Stimulated activated CD8-positive, alpha-beta memory T cell treated with anti-CD3 and anti-CD28 coated beads, Interleukin-15, amount 100 ng/mL, for 1 hour (primary cell): Measurements from ENCODE around the gene CAV1.
"Not testable (repeated sequence)": the region's sequence is repeated elsewhere in the genome, so short reads cannot be mapped to it uniquely, and the experiment has no call there.

ENCODE experiments used
- DNase-seq: peaks from one replicate; pipeline ENCODE4 v3.0.0-alpha.2; 2020; ENCODE audit warnings: low read depth

Gene CAV1

DNA sequence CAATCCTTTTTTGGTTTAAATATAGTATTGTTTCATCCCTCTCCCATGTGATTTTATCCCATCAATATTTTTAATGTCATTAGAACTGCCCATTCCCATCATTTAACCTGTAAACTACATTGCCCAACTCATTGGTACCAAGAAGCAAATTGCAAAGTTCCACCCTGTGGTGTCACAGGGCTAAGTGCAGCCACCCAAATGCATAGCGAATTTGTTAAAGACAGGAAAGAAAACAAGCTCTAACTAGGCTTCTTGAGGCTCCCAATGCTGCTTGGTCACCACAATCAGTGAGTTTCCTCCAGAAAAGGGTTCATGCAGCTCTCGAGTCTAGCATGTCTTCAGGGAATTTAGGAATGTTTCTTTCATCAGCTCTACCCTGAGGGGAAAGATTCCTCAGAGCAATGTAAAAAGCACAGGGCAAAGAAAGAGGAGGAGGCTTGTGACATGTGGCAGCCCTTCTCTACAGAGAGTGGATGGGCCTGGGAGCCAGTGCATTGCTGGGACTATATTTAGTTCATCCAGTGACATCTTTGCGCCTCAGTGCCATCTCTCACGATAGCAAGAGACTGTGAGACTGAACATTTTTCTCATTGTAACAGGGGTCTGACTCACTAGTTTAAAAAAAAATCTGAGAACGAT is 58.1 kb downstream of the CAV1 start:
- DNase-seq: no peak

DNA sequence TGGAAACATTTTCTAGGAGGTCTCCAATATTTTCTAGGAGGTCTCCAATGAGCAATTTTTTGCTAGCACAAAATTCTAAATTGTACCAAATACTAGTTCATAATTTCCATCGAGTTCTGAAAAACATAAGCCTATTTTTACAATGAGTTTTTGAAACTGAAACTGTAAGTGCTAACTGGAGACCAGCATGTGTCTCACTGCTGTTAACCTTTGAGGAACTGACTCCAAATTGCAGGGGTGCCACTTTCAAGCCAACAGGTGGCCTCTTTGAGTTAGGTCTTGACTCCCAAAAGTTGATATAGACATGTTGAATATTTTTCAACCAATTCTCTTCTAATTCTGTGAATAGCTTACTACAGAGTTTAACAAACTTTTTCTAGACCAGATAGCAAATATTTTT is 58.8 kb downstream of the CAV1 start:
- DNase-seq: no peak

DNA sequence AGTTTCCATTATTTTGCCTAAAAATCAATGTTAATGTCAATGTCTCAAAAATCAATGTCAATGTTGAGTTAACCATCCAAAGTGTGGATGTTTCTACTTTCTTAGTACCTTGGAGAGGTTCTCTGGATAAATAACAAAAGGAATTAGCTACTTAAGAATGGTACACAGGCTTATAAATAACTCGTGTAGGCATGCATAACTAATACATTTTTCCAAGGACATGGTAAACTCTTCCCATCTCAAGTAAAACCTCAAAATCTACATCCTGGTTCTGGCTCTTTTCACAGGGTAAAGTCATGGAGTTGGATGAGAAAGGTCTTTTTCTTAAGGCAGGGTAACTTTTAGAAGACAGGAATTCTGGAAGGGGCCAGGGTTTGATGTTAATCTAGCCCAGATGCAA is 59.9 kb downstream of the CAV1 start:
- DNase-seq: no peak

DNA sequence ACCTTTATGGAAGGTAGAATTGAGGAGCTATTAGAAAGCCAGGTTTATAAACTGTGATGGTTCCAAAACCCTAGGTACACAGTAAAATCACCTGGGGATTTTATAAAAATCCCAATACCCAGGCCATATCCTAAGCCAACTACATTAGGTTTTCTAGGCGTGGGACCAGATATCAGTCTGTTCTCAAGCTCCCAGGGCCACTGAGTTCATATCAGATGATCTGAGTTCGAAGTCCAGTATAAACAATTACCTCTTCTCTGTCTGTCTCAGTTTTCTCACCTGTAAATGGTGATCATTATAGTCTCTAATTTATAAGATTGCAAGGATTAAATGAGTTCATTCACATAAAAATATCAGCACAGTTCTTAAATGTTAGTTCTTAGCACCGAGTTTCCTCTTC is 60.6 kb downstream of the CAV1 start:
- no peak for DNase-seq

DNA sequence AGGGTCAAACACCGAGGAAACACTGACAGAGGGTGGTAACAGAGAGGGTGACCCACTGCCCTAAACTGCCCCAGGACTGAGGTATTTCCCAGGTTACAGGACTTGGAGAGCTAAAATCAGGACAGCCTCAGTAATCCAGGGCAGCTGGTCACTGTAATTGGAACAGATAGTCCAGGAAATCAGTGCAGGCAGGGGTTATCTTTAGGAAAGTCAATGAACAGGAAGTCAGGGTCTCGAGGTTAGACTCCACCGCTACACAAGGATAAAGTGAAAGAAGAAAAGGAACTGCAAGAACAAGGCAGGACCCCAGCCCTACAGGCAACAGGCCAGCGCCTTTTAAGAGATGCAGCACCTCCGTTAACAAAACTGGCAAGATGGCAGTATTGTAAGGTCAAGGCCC is 61.1 kb downstream of the CAV1 start:
- DNase-seq: no peak

DNA sequence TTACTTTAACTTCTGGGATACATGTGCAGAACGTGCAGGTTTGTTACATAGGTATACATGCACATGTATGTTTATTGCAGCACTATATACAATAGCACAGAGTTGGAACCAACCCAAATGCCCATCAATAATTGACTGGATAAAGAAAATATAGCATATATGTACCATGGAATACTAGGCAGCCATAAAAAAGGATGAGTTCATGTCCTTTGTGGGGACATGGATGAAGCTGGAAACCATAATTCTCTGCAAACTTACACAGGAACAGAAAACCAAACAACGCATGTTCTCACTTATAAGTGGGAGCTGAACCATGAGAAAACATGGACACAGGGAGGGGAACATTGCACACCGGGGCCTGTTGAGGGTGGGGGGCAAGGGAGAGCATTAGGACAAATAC is 62.4 kb downstream of the CAV1 start:
- DNase-seq: not testable (repeated sequence)

DNA sequence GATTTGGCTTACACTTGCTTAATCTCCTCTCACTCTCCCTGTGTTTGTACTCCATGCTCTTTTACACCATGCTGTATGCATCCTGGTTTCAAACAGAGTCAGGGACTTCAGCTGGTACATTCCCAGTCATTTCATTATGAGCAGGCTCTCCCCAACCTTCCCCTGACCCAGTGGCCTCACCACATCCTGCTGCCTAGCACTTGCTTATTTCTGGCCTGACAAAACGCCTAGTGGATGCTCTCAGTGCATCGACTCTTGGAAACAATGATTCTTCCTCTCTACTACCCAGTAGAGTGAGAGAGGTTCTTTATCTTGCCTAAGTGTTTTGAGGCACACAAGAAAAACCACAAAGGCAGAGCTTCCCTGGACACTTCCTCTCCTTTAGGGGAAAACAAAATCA is 63.4 kb downstream of the CAV1 start:
- DNase-seq: no peak

DNA sequence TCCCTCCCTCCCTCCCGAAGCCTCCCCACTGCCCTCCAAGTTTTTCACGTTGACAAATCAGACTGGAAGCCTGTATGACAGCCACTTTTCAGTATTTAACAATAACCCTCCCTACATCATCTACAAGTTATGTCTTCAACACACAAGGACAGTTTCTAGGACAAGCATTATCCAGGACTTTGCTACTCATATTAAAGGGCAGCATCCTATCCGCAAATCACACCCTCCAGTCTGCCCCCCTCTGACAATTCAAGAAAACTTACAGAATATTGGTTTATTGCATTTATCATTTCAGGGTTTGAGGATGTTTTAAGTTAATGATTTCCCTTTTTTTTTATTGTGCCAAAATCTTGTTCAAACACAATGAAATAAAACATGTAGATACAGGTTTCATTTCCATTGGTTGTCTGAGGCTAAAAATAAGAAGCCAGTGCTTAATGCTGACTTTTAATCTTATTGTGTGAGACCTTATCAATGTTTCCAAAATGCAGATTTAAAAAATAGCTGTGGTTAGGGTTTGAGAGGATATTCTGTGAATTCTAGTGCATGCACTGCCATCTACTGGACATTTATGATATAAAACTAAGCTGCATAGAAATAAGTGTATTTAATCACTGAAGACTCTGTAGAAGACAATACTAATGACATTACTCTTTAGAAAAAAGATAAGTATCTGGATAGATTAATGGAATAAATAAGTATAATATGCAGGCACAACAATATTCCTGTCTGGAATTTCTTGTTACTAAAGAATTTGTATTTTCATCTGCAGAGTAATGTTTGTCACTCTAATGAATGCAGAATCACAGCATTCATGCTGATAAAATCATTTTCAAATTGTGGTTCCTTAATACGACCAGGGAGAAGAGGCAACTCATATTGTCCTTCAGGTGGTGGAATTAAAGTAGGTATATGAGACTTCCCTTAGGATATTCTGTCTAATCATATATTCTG is 64.1 kb downstream of the CAV1 start:
- DNase-seq: no peak

DNA sequence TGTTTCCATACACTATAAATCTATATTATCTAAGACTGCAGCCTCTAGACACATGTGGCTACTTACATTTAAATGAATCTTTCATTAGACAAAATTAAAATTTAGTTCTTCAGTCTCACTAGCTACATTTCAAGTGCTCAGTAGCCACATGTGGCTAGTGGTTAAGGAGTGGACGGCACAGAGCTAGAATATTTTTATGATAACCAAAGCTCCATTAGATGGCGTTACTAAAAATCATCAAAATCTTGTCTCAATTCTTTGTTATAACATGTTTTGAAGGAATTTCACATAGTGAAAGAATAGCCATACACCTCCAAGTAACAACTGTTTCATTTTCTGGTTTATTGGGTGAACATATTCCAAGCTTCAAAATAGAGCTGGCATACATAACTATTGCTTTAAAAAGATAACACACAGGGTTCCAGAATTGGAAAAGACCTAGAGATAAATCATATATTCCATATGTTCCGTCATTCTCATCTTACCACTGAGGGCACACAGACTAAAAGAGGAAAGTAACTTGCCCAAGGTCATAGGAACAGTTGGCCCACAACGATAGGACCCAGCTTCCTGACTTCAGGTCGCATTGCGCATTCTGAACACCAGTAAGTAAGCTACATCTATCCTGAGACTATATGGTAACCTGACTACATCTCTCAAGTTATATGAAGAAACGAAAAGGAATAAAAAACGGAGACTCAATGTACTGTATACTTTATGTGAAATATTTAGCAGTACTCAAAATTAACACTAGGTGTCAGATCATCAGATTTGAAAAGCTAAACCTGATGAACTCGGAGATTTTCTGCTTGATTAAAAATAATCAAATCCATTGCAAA is 66.6 kb downstream of the CAV1 start:
- no peak for DNase-seq

DNA sequence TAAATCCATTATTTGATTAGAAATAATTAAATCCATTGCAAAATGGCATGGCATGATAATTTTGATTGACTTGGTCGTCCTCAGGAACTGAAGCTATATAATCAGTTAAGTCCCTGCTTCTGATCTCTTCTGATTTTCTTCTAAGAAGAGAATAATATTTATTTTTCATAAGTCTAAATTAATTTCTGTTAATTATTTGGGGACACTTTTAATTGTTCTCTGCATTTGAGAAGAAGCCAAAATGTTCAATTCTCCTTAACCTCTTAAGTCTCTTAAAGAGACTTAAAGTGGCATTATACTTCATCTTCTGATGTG is 67.2 kb downstream of the CAV1 start:
- no peak for DNase-seq

DNA sequence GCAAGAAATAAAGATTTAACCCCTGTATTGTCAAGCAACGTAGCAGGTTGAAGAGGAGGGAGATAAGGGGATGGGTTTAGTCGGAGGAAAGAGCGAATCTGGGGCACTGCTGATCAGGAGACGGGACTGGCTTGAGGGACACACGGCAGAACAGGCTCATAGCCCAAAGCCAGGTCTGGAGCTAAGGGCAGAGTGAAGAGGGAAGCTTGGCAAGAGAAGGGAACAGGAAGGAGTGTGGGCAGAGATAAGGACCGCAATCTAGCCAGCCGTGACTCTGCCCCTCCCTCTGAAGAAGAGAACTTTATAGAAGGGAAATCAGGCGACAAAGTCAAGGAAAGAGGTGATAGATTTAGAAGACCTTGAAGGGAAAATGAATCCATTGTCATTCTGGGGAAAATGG is 67.6 kb downstream of the CAV1 start:
- DNase-seq: no peak

DNA sequence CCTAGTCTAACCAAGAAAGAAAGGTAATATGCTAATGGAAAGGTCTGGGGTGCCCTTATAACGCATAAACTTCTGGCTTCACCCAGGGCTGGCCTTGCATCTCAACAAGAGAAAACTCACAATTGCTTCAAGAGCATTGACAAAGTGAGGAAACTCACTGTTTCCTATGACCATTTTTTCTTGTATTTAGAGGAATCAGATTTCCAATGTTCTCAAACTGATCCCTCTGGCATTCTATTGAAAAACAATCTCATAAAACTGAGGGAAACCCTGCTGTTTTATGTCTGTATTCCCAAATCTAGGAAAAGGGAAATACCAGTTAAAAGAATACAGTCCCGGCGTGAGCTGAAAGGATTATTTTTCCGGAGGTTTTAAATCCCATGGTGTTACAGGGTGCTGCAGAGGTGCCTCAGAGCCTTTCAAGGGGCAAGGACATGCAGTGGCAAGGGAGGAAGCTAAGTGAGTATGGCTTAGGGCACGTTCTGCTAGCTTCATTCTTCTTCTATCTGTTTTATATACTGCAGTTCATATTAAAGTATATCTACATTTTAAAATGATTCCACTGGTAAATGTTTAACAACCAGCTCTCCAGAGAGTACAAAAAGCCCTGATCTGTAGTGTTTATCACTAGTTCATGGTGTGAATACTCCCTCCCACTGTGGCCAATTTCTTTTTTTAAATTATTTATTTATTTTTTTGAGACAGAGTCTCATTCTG is 68.7 kb downstream of the CAV1 start:
- DNase-seq: no peak

DNA sequence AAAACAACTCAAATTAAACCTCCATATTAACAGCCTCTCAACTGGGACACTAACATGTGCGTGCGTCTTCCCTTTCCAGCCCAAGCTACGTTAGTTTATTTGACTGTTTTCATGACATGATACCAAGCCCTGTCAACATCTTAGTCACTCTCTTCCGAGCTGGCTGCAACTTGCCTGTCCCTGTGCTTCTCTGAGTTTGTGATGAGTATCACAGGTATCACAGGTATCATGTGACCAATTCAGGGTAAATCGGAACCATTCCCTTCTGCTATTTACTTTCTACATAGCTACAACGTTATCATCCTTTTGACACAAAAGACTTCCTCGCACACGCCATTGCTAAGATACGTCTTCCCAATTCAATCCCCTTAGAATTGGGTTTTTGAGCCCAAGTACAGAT is 70.2 kb downstream of the CAV1 start:
- no peak for DNase-seq

DNA sequence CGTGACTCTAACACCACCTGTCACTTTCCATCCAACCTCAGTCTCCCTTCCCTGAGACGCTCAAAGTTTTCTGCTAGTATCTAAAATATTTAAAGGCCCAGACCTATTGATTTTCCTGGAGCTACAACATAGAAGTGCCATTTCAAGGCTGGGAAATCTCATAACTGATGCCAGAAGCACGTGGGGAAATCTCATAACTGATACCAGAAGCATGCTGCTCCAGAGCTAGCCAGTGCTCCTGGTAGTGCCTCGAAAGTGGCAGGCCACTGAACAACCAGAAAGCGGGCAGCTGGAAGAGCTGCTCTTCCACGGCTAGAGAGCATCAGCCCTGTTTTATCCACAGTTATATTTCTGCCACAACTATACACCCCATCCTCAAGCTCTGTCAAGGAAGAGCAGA is 72.5 kb downstream of the CAV1 start:
- DNase-seq: no peak

DNA sequence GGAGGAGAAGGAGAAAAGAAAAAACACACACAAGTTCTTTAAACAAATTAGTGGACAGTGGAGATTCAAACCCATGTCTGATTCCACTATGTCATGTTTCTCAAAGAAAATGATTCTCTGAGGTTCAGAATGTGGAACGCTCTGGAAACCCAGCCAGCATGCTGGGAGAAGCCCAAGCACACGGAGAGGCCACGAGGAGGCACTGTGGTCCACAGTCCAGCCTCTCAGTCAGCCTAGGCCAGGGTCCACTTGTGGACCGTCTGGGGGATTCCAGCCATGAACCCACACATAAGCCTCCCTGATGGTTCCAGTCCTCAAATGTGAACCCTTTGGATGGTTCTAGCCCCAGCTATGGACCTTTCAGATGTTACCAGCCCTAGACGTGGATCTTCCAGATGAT is 73.4 kb downstream of the CAV1 start:
- DNase-seq: no peak

DNA sequence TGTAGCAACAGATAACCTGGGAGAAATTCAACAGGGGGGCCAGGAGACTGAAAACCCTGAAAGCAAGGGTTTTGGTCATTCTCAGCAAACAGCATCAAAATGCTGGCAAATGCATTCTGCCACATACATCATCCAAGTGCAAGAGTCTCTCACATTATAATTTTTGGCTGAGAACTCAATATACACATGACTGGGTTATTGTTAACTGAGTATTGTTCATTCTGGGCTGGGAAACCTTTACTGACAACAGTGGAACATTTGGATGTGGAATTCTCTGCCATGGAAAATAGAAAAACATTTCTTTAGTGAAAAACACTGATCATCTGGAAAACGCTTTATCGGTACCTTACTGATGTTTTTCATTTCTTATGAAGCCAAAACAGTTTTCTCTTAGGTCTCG is 74.0 kb downstream of the CAV1 start:
- DNase-seq: no peak

DNA sequence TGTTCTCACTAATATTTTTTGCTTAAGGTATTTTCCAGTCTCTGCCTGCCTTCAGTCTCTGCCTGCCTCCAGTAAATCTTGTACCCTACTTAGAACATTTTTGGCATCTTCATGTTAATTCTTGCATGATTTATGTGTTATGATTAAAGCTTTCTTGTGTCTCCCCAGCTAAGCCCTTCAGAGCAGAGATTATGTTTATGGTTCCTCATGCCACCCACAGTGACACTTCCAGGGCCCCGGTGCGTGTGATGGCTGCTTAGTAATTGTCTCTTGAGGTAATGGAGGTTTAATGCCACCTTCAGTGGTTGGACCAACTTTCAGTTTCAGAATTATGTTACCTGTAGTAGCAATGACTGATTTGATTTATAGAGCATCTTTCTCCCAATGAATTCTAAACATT is 76.6 kb downstream of the CAV1 start:
- DNase-seq: no peak

DNA sequence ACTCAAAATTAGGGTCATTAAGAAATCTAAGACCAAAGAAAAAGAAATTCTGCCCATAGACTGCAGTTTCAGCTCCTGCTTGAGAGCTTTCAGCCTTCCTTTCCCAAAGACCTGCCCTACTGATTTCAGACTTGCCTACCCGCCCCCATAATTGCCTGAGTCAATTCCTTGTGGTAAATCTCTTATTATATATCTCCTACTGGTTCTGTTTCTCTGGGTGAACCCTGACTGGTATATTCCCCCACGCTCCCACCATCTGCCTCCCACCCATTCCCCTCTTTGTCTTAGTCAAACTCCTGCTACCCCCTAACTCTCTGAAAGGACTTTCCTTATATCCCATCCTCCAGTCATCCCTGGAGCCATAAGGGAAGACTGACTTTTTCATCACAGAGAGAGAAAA is 82.5 kb downstream of the CAV1 start:
- no peak for DNase-seq

DNA sequence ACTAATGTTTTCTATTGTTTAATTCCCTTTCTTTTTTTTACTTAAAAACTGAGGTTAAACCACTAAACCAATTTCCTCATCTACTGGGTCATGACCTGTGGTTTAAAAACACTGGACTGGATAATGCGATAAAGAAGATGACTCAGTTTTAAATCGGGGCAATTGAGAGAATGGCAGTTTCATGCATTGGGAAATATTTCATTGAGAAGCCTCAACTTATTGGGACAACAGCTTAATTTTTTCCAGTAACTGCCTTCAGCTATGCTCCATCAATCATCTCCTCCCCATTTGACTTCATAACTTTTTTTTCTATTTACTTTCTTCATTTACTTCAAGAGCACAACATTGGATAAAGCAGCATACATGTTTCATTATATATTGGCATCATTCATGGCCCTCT is 85.4 kb downstream of the CAV1 start:
- no peak for DNase-seq

DNA sequence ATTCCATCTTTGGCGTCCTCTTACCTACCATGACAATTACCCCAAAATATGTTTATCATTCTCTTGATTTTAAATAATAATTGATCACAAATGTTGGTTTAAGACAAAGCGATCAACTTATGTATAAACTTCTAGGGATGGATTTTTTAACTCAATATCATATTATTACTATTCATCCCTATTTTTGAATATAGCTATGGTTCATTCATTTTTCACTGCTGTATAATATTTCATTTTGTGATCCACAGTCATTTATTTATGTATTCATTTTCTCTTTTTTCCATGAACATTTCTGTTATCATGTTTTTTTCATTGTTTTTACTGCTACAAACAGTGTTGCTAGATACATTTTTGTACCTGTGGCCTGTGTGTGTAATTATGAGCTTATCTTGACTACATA is 85.9 kb downstream of the CAV1 start:
- no peak for DNase-seq
